ENCODE results near the gene SLCO3A1.
"Not testable (repeated sequence)": the region's sequence is repeated elsewhere in the genome, so short reads cannot be mapped to it uniquely, and the experiment has no call there.

GRCh38 chr15:91963747-91964146 lies 110.2 kb downstream of the SLCO3A1 start:
- TF ChIP-seq POLR2AphosphoS5 (IDR thresholded peaks at IDR 0.05; ENCODE audit: low read depth, low read length); CTCF (IDR thresholded peaks at IDR 0.05 in 2 of 3, conservative IDR thresholded peaks at IDR 0.05 in 1 of 3; ENCODE audit: borderline replicate concordance in 1 of 3, insufficient read depth in 1 of 3, low read depth in 2 of 3, low read length in 2 of 3); SIN3A (IDR thresholded peaks at IDR 0.05; ENCODE audit: low read depth); ZNF274 (IDR thresholded peaks at IDR 0.05; ENCODE audit: low read depth, low read length); ATF3 (IDR thresholded peaks at IDR 0.05); ELF1 (IDR thresholded peaks at IDR 0.05; ENCODE audit: borderline replicate concordance, low read depth); EGR1 (IDR thresholded peaks at IDR 0.05; ENCODE audit: low read depth); MAX (IDR thresholded peaks at IDR 0.05); REST (IDR thresholded peaks at IDR 0.05; ENCODE audit: low read depth); EZH2phosphoT487 (IDR thresholded peaks at IDR 0.05; ENCODE audit: borderline replicate concordance); TCF7L2 (IDR thresholded peaks at IDR 0.05; ENCODE audit: borderline replicate concordance, extremely low read depth, insufficient read depth, insufficient read length); CEBPB (IDR thresholded peaks at IDR 0.05; ENCODE audit: low read depth); POLR2A (IDR thresholded peaks at IDR 0.05; ENCODE audit: borderline replicate concordance, extremely low read depth, insufficient read depth, insufficient read length); EZH2 (IDR thresholded peaks at IDR 0.05): not testable (repeated sequence)

All from HCT116 (cell line).